ENCODE data around the gene APC. TPM values are rescaled to one million over a fixed set of nuclear protein-coding genes. Genes with fewer than 3 reads are reported as not detected.

Gene APC
- total and polyA plus RNA-seq, 4 donors: 4.8 to 36.2 (median 24.4) TPM

- Histone ChIP-seq H3K4me1 (ENCODE audit: control insufficient read depth in 4 of 4, insufficient read depth in 4 of 4, low read length in 3 of 4) (no peaks in the 10 kb centered on the region), H3K27me3 (ENCODE audit: control insufficient read depth in 4 of 4, insufficient read depth in 4 of 4, low read length in 3 of 4) (no peaks in the 10 kb centered on the region), H3K4me3 (ENCODE audit: low read depth in 1 of 3, low read length in 3 of 3) (no peak overlapping the region), H3K9me3 (ENCODE audit: control insufficient read depth in 4 of 4, low read length in 3 of 4) (no peaks in the 10 kb centered on the region), H3K36me3 (ENCODE audit: control insufficient read depth in 4 of 4, insufficient read depth in 3 of 4, low read depth in 1 of 4, low read length in 3 of 4) (no peaks in the 10 kb centered on the region), H3K27ac (ENCODE audit: low read depth in 1 of 2, low read length in 2 of 2) (no peak overlapping the region), H3K9ac (ENCODE audit: low read depth in 1 of 2, low read length in 2 of 2) (no peak overlapping the region)
- no peak for TF ChIP-seq CTCF (IDR thresholded peaks at IDR 0.05; ENCODE audit: low read depth, low read length, missing input control)
- no peak for TF ChIP-seq GABPA (IDR thresholded peaks at IDR 0.05 in 1 of 2, conservative IDR thresholded peaks at IDR 0.05 in 1 of 2)
- TF ChIP-seq HNF4A (conservative IDR thresholded peaks at IDR 0.05): no peak
- no peak for TF ChIP-seq RAD21 (IDR thresholded peaks at IDR 0.05)
- no peak for TF ChIP-seq HNF4G (IDR thresholded peaks at IDR 0.05)
- no peak for TF ChIP-seq SP1 (IDR thresholded peaks at IDR 0.05)
- no peak for TF ChIP-seq YY1 (IDR thresholded peaks at IDR 0.05)
- TF ChIP-seq JUND (IDR thresholded peaks at IDR 0.05): no peak
- DNase-seq (ENCODE audit: low spot score): no peak
- 95% methylated on average over 3 of the region's 3 CpGs for WGBS
Measured at GRCh38 chr5:112693301-112693700, 44.4 kb upstream of the APC start.

GRCh38 chr5:112694853-112695709 is 42.6 kb upstream of the APC start:
- 60% methylated on average over 3 of the region's 3 CpGs for WGBS
- Histone ChIP-seq H3K9ac (ENCODE audit: low read depth in 1 of 2, low read length in 2 of 2) (no peak overlapping the region), H3K27me3 (ENCODE audit: control insufficient read depth in 4 of 4, insufficient read depth in 4 of 4, low read length in 3 of 4) (no peaks in the 10 kb centered on the region), H3K9me3 (ENCODE audit: control insufficient read depth in 4 of 4, low read length in 3 of 4) (no peaks in the 10 kb centered on the region), H3K36me3 (ENCODE audit: control insufficient read depth in 4 of 4, insufficient read depth in 3 of 4, low read depth in 1 of 4, low read length in 3 of 4) (no peaks in the 10 kb centered on the region), H3K27ac (ENCODE audit: low read depth in 1 of 2, low read length in 2 of 2) (no peak overlapping the region), H3K4me1 (ENCODE audit: control insufficient read depth in 4 of 4, insufficient read depth in 4 of 4, low read length in 3 of 4) (no peaks in the 10 kb centered on the region), H3K4me3 (ENCODE audit: low read depth in 1 of 3, low read length in 3 of 3) (no peak overlapping the region)
- TF ChIP-seq REST (IDR thresholded peaks at IDR 0.05) (no peak), FOXA1 (IDR thresholded peaks at IDR 0.05) (no peak), SP1 (IDR thresholded peaks at IDR 0.05) (no peak), RAD21 (IDR thresholded peaks at IDR 0.05) (no peak), YY1 (IDR thresholded peaks at IDR 0.05) (no peak), HNF4A (conservative IDR thresholded peaks at IDR 0.05) (no peak), CTCF (IDR thresholded peaks at IDR 0.05; ENCODE audit: low read depth, low read length, missing input control) (no peak), ATF3 (IDR thresholded peaks at IDR 0.05) (no peak), GABPA (IDR thresholded peaks at IDR 0.05 in 1 of 2, conservative IDR thresholded peaks at IDR 0.05 in 1 of 2) (no peak)
- no peak for DNase-seq (ENCODE audit: low spot score)

All from liver (tissue), 9 donors.